ENCODE data around the gene IL1R1.

The IL1R1 gene

DNA sequence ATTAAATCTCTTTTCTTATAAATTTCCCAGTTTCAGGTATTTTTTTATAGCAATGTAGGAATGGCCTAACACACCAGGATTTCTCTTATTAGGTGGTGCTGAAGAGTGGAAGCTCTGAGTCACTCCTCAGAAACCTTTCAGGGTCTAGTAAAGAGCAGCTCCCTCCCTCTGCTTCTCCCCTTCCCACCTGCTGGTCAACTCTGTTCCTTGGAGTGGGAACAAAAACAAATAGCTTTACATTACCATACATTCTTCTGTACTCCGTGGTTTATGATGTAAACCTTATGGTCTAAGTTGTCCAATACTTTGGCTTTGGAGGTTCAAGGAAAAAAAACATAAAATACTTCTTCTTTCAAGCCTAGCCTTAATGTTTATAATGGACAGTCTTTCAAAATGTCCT lies 2.7 kb upstream of the IL1R1 start:
- no peak for DNase-seq

DNA sequence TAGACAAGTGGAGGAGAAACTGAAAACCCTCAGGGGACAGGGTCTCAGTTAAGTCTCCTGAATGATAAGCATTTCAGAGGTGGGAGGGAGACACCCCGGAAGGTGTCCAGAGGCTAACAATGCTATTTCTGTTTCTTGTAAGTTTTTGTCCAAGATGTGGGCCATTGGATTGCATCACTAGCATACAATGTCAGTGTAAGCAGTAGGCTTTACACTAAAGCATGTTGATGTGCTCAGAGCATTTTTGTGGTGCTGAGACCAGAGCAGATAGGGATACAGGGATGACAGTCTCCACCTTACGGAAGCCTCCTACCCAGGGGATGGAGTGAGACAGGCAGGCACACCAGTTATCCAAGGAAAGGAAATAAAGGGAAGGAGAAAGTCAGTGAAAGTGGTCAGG lies 2.2 kb upstream of the IL1R1 start:
- DNase-seq: no peak

DNA sequence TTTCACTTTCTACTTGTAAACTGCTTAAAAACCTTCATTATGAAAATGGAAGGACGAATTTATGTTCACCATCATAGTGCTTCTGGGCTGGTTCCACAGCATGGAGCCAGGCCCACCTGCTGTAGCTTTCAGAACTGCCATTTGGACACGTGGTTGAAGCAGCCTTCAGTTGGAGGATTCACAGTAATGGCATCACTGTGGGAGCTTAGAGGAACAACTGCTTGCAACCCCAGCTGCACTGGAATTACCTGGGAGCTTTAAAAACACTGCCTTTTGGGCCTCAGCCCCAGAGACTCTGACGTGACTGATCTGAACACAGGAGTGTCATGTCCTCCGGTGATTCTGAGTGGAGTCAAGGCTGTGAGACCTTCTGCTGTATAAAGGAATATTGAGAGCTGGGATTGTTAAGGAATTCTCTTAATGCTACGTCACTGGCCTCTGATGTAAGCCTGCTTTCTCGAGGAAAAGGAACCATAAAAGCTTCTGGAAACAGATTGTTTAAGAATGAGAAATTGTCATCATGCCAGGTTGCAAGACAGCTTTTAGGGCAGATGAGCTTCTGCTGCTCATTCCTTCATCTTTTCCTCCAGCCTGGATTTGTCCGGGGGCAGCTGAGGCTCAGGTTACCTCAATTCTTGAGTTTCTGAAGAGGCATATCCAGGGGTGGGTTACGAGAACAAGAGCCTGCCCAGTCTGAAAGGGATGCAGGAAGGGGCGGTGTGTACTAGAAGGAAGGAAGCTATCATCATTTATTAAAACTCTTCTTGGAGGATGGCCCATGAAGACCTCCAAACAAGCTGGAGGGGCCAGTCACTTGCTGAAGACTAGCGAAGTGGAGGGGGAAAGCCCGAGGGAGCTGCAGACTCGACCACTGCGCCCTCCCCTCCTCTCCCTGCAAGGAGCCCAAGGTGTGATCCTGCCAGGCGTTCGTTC lies 1.3 kb upstream of the IL1R1 start:
- DNase-seq: no peak

DNA sequence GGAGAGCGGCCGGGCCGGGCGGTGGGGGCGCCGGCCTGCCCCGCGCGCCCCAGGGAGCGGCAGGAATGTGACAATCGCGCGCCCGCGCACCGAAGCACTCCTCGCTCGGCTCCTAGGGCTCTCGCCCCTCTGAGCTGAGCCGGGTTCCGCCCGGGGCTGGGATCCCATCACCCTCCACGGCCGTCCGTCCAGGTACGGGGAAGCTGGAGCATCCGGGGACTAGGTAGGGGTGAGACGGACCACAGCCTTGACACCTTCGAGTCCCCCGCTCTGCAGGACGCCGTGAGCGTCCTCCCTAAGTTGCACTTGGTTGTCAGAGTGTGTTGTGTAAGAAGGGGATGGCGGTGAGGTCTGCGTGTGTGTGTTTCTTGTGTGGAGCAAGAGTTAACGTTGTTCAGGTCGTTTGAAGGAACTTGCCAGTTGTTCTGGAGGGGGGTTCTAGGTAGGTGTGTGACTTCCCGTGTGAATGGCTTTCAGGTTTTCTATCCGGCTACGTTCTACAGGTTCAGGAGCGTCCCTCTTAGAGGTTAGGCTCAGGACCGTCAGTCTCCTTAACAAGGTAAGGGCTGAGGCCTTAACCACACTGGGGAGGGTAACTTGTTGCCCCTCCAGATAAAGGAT lies 393 bp downstream of the IL1R1 start:
- peak in 2 of 51 donors; percentile 19 to 33 for DNase-seq

DNA sequence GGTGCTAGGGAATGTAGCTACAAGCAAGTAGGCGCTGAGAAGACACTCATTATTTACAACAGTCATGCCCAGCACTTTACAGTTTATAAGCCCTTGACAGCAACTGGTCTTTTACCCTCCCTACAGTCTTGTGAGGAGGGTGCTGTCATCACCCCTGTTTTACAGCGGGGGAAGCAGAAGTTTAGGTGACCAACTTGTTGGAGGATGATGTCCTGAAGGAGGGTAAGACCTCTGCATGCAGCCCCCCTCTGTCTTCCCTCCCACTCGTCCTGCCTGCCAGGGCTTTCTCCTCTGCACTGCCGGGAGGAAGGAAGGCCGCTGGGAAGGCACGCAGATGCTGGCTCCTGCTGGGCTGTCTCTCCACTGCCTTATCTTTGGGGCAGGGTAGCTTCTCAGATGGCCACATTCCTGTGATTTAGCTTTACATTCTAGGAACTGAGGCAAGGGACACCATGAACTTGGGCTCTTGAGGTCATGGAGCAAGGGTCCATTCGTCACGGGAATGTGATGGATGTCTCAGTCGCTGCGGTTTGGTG lies 972 bp downstream of the IL1R1 start:
- DNase-seq: no peak

DNA sequence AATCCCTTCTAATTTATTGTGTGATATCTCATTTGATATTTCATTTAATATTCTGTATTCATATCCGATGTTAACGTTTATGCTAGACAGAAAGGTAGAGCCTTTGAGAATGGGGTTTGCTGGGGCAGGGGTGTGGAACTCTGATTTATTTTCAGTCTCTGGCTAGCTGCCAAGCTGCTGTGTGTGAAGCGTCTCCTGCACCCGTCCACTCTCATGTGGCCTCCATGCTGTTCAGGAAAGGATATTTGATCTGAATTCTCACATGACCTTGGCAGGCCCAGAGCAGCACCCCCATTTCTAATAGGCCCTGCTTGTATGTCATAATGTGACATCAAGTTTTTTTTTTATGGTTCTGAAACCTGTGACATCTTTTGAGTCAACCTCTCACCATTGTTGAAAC lies 1.6 kb downstream of the IL1R1 start:
- no peak for DNase-seq

DNA sequence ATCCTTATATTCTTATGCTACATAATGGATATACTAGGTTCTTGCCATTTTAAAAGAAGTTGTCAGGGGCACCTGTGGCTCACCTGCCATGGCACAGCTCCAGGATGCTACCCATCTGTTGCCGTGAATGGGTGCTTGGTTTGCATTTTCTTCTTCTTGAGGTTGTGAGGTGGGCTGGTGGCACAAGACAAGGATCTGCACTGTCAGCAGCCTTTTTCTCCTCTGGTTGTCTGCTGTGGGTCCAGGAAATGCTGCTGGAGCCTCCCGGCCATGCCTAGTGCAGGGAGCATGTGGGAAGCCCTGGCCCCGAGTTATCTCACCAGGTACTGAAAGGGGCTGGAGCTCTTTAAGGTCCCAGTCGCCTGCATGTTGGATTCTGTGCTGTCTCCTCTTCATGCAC lies 2.6 kb downstream of the IL1R1 start:
- no peak for DNase-seq

DNA sequence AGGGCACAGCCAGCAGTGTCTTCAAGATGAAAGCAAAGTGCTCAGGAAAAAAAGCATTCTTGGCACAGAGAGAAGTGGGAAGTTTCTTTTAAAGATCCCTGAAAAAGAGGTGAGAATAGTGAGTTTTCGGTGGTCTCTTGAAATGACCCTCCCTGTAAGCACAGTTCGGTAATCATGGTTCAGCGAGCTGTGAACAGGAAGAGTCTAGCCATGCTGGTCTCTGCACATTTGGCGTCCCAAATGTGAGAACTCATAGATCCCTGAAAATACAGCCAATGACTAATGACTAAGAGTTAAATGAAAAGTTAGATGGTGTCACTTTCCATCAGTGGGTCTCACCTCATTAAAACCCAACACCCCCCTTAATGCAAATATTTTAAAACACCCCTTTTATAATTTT lies 3.4 kb downstream of the IL1R1 start:
- DNase-seq: no peak

DNA sequence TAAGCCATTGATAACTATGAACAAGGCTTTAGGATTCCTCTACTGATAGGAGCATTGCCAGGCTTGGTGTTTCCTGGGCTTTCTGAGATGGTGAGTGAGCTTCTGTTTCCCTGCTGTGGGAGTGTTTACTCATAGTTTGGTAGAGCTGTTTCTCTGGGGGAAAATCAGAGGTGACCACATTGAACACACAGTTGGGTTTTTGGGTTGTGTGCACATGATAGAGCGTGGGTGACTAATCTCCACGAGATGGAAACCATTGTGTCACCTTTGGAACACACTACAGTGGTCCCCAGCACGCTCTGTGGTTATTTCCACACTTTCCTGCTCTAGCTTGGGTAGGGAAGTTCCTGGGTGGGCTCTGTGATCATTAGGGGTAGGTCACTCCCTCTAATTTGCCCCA lies 5.4 kb downstream of the IL1R1 start:
- no peak for DNase-seq

DNA sequence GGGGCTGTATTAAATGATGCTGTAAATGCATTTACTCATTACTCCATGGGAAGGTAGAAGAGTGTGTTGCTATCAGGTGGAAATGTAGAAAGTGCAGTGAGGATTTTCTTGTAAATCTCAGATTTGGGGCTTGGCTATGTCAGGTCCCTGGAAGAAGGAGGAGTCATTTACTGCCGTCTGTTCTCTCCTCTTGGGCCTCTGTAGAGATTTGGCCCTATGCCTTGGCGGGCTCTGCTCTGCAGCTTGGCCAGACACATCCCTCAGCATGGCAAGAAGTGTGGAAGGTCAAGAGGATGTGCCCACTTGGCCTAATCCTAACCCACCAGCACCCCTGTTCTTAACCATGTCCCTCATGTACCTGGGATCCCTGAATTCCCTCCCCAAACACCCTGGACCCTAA lies 6.7 kb downstream of the IL1R1 start:
- DNase-seq: no peak

DNA sequence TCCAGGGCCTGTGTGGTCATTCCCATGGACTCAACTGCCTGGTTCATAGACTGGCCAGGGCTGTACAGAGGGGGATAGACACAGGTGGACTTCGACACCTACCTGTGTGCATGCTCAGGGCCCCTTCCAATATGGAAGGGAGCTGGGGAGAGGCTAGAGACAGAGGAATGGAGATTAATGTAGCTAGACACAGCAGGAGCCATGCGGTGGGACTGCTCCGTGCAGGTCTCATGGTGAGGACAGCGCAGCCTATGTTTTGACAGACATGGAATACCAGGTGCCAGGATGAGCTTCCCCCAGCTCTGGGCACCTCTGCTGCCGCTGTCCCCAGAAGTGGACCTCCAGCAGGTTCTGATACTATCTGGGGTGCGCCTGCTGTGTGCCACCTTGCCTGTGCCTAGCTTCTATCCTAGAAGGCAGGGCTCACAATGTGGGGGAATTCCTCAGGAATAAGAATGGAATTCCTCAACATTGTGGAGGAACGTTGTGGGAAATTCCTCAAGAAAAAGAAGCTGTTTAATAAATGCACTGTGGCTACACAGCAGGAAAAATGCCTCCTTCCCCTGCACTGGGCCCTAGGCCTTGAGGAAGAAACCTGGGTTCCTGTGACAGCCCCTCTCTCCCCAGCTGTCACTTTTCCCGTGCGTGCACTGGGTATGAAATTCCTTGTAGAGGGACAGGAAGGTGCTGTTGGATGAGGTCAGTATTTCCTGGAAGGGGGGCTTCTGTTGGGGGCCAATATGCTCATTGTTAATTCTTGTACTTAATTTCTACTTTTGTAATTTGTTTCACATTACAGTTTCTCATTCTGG lies 7.3 kb downstream of the IL1R1 start:
- DNase-seq: no peak

DNA sequence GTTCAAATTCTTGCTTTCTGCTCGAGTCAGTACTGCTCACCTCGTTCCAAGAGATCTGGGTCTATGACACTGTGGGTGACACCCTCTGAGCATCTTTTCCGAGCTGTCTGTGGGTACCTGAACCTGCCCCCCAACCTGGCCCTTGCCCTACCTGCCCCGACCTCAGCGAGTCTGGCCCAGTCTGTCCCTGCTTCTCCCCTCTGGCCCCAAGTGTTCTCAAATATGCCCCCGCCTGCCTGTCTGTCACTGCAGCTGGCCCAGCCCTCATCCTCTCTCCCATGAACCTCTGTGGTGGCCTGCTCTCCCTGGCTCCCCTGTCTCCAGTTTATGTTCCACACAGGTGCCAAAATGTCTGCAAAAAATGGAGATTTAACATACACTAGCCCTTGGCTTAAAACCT lies 11.8 kb downstream of the IL1R1 start:
- no peak for DNase-seq

DNA sequence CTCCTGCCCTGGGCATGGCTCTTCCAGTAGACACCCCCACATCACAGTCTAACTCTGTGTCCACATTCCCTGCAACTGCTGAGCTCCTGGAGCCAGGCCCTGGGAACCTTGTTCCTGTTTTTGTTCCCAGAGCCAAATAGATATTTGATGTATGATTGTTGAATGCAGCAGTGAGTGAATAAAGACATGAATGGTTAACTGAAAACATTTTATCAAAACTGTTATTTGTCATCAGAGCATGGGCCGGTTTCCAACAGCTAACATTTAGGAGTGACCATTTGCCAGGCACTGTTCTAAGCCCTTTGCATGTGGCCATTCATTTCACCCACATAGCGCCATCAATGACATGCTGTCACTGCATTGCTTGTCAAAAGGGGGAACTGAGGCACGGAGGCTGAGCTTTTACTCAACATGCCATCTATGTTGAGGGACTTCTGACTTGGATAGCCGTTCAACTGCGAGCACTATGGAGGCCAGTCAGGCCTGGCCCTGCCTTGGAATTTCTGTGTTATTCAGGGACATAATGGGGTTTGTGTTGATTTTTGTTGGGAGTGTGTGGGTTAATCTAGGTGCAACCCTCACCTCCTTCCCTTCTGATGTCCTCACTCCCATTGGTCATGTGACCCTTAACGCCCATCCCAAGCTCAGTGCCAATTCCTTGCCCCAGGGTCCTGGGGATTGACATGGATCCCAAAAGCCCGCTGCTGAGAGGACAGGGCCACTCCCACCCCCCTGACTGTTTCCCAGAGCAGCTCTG lies 12.6 kb downstream of the IL1R1 start:
- no peak for DNase-seq

DNA sequence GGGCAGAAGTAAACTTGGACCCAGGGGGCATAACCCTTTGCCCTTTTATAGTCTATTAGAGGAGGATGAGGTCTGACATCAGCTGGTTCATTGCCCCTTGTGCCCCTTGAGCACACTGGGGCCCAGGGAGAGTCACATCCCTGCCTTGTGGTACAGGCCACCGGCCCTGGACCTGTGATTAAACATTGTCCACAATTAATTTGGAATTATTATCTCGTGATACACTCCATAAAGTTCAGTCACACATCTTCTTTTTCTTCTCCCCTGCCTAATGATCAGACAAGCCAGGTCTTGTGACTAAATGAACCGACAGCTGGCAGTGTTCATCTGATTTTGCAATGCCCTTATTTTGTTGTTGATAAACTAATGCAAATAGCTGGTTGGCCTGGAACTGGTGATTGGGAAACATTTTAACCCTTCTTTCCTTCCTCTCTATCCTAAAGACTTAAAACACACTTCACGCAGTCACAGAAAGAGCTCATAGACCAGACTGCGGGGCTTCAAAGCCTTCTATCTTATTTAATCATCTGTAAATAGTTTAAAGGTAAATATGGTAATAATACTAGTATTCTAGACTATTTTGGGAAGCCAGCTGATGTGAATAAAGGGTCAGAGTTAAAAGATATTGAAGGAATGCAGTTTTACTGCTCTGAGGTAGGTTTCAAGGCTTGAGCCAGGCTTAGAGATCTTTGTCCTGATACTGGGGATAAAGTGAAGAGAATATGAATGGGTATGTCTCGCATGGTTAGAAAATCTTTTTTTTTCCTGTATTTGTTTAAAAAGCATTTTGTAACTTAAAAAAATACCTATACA lies 13.4 kb downstream of the IL1R1 start:
- no peak for DNase-seq

DNA sequence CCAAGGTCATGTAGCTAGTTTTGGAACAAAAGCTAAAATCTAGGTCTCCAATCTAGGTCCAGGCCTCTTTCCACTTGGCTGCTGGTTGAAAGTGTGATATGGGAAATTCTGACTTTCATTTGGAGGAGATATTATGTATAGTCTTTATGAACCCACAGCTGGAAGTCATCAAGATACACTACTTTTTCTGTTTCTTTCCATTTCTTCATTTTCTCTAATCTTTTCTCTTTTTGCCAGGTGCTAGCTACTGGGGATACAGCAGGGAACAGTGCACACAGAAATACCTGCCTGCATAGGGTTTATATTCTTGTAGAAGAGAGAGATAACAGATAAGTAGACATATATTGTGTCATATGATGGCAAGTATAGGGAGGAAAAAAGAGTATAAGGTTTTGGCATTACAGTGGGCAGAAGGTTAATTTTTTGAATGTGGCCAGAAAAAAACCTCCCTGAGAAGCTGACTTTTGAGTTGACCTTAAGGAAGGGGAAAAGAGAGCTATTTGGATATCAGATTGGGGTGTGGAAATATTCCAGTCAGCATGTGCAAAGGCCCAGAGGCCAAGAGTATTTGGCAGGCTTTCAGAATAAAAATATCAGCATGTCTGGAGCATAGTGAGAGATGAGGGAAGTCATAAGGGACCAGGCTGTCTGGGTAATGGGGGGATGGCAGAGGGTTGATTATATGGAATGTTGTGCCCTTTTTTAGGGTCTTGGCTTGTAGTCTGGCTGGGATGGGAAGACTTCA lies 15.6 kb downstream of the IL1R1 start:
- no peak for DNase-seq

DNA sequence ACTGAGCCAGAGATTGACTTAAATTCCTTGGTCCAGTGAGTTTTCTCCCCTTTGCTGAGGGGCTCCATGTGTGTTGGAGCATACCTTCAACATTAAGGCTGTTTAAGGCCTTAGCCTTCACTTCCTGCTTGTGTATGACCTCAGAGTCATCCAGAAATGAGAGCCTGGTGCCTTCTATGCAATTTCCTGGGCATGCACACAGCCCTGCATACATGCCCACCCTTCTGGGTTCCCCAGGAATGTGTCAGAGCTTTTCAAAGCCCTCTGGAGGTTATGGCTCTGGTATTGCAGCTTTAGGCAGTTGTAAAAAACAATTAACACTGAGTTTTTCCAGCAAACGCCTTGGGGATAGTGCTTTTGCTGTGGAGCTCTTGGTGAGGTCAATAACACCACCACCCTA lies 16.7 kb downstream of the IL1R1 start:
- DNase-seq: no peak

DNA sequence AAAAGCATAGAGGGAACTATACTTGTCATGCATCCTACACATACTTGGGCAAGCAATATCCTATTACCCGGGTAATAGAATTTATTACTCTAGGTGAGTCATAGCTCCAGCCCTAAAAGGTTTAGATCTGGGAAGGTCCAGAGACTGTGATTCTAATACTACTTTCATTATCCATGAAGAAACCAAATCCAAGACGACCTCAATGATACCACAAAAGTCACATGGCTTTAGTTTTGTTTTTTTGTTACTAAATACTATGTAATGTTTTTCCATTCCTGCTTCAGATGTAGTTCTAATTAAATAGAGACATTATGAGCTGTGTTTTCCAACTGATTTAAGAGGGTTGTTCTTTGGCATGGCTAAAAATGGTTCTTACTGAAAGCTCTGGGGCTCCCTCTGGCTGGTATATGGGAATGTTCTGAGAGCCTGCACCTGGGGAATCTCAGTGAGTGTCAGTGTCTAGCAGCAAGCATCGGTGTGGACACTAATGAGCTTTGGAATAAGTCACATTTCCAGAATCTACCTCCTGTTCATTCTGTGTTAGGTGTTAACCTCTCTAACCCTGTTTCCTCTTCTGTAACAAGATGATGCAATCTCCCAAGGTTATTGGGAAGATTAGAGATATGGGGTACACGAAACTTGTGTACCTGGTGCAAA lies 23.8 kb downstream of the IL1R1 start:
- DNase-seq: peak in 8 of 51 donors; percentile 2 to 17 (median 5)

DNA sequence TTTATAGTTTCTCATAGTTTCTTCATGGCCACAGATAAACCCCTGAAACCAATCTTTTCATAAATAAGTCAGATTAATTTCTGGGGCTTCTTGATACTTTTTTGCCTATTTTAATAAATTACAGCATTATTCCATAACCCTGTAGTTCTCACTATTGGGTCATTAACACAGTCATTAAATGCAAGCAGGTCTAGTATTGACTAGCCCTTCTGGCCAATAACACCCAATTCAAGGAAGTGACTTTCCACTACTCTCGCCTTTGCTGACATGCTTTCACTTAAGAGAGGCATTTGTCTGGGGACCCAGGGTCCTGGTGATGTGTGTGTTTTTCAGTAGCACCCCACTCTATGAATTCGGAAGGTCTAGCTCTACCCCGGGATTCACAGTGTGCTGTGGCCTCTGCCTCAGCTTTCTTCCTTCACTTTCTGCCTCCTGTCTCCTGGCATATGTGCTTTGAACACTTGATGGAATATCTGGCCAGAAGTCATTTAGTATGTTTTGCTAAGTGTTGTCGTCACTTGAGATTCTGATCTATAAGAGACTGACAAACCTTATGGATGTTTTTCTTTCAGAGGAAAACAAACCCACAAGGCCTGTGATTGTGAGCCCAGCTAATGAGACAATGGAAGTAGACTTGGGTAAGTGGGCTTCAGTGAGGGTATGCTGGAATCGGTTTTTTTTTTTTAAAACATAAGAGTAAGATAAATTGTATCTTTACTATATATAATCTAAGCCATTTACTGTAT lies 25.7 kb downstream of the IL1R1 start:
- no peak for DNase-seq
